GM08714 (cell line): ENCODE measurements around the gene EPHB4.
"Not testable (repeated sequence)": the region's sequence is repeated elsewhere in the genome, so short reads cannot be mapped to it uniquely, and the experiment has no call there.

Experiments
- H3K4me3 ChIP-seq: fragments of 200-500 bp; sonication (Bioruptor generic); 2 replicates; pipeline ENCODE4 v1.5.1; 2014; ENCODE audit warnings: mild to moderate bottlenecking, low read length, inconsistent platforms
- ZNF274 ChIP-seq: IDR thresholded peaks from 2 replicates; pipeline ENCODE4 v1.6.1; 2012; ENCODE audit warnings: mild to moderate bottlenecking, low read depth, low read length

The EPHB4 gene

GRCh38 chr7:100765250-100765649 lies 62.1 kb downstream of the EPHB4 start:
- no peak for TF ChIP-seq ZNF274
- no peak overlapping the region for H3K4me3 ChIP-seq

GRCh38 chr7:100764841-100765240 lies 62.5 kb downstream of the EPHB4 start:
- no peak for TF ChIP-seq ZNF274

GRCh38 chr7:100763556-100764140 lies 63.7 kb downstream of the EPHB4 start:
- no peak for TF ChIP-seq ZNF274
- H3K4me3 ChIP-seq, result no peak overlapping the region

More at GRCh38 chr7:100764841-100765240, 62.5 kb downstream of the EPHB4 start:
- no peak overlapping the region for H3K4me3 ChIP-seq

GRCh38 chr7:100762841-100763240 lies 64.5 kb downstream of the EPHB4 start:
- not testable (repeated sequence) for H3K4me3 ChIP-seq

- TF ChIP-seq ZNF274, result no peak
- no peak overlapping the region for H3K4me3 ChIP-seq
These were observed 67.8 kb downstream of the EPHB4 start for GRCh38 chr7:100759357-100760171.

- H3K4me3 ChIP-seq, result no peak overlapping the region
- no peak for TF ChIP-seq ZNF274
These were observed 73.6 kb downstream of the EPHB4 start for GRCh38 chr7:100753750-100754149.

- no peak for TF ChIP-seq ZNF274
- no peak overlapping the region for H3K4me3 ChIP-seq
These were observed 74.3 kb downstream of the EPHB4 start for GRCh38 chr7:100752994-100753393.
